Measurements from ENCODE around the gene PIGL.

The PIGL gene

GRCh38 chr17:16314189-16314588, 97.2 kb downstream of the PIGL start:
- DNase-seq: no peak

GRCh38 chr17:16314859-16315258, 97.8 kb downstream of the PIGL start:
- no peak for DNase-seq

GRCh38 chr17:16319969-16320368, 103.0 kb downstream of the PIGL start:
- no peak for DNase-seq

DNA sequence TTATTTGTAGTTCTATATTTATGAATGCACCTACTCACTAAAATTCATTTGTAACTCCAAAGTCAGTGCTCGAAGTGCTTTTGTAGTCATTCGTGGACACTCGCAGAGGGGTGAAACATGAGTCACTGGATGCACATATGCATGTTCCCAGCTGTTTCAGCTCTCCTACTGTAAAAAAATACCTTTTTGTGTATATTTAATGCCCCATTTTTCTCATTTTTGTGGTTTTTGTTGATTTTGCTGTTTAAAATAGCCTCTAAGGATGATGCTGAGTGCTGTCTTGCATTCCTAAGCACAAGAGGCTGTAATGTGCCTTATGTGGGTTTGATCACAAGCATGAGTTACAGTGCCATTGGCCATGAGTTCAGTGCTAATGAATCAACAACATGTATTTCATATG, 105.6 kb downstream of the PIGL start:
- no peak for DNase-seq

DNA sequence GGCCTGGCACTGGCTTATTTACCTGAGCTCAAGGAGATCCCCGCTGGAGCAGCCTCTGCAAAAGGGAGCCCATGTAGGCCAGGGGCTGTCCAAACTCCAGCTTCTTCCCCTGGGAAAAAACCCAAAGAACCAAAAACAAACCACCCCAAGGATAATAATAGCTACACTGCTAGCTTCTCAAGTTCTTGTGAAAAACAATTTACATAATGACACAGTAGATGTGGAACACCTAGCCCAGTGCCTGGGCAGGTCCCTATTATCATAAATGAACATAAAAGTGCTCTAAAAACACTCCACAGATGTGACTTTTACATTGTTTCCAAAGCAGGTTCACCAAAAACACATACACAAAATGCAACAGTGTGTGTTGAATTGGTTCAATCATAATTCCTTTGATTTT, 109.0 kb downstream of the PIGL start:
- no peak for DNase-seq

DNA sequence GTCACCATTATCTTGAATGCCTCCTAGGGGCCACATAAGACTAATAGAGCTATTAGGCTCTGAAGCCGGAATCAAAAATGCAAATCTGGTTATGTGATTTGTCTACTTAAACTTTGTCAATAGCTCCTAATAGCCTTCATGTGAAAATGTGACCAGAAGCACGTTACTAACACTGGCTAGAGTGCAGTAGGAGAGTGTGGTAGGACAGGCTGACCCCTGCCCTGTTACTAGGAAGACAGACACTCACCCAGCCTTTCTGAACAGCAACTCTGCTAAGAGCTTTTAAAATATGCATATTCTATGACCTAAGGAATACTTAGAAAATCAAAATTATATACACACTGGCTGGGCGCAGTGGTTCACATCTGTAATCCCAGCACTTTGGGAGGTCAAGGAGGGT, 110.0 kb downstream of the PIGL start:
- DNase-seq: no peak

GRCh38 chr17:16328997-16329396, 112.0 kb downstream of the PIGL start:
- no peak for DNase-seq

GRCh38 chr17:16329519-16330271, 112.7 kb downstream of the PIGL start:
- DNase-seq: no peak

DNA sequence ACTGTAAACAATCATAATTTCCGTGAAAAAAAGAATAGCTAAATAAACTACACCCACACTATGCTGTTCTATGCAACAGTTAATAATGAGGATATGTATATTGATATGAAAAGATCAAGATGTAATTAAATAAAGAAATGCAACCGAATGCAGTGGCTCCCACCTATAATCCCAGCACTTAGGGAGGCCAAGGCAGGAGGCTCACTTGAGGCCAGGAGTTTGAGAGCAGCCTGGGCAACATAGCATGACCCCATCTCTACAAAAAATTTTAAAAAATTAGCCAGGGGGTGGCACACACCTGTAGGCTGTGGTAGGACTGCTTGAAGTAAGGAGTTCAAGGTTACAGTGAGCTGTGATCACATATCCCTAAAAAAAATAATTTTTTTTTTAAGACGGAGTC, 121.4 kb downstream of the PIGL start:
- DNase-seq: no peak

- DNase-seq: no peak
Measured at GRCh38 chr17:16339402-16339801, 122.4 kb downstream of the PIGL start.

- DNase-seq: no peak
Measured at GRCh38 chr17:16339959-16340358, 122.9 kb downstream of the PIGL start.

DNA sequence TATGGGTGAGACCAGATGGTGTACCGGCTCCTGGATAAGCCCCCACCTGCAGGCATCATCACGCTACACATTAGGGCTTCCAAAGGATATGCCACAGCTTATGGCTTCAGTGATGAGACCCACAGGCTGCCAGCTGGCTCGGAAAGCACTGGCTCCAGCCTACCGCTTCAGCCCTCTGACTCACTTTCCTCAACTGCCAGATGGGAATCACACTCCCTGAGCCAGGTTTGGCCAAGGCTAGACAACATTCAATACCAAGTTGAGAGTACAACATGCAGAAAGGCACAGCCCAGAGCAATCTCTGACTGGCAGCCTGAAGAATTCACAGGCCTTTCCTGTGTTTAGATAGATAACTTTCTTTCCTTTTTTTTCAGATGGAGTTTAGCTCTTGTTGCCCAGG, 126.0 kb downstream of the PIGL start:
- DNase-seq: no peak

- DNase-seq: no peak
Measured at GRCh38 chr17:16343569-16343968, 126.6 kb downstream of the PIGL start.

GRCh38 chr17:16345565-16345964, 128.6 kb downstream of the PIGL start:
- no peak for DNase-seq

GRCh38 chr17:16346721-16347271, 129.8 kb downstream of the PIGL start:
- no peak for DNase-seq

GRCh38 chr17:16348586-16348985, 131.6 kb downstream of the PIGL start:
- DNase-seq: no peak

DNA sequence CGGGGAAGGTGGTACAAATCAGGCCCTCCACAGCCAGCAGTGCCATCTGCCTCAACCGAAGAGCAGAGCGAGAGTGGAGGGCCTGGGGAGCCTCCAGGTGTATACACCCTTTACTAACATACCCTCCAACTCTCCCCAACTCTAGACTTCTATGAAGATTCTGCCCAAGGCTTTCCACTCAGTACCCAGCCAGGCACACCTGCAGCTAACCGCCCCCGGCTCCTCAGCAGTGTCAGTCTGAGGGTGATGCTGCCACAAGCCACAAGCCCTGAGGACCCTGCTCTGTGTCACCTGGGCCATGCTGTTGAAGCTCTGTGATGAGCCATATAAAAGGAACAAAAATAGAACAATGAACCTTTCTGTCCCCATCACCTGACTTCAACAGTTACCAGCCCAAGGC, 132.4 kb downstream of the PIGL start:
- no peak for DNase-seq

DNA sequence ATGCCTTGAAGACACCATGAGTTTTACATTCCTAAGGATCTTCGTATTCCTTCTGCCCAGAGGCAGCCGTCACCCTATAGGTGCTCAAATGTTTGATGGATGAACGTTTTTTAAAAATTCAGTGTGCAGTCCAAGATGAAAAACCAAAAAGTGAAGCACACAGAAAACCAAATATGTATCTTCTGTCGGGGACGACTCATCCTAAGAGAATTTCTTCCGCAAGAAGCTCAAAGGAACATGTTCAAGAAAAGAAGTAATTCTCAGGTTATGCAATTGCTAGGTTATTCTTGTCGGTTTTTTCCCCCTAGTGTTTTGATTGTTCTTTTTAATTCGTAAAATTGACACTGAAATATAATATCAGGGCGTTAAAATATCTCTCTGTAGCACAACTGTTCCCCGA, 134.8 kb downstream of the PIGL start:
- DNase-seq: no peak

DNA sequence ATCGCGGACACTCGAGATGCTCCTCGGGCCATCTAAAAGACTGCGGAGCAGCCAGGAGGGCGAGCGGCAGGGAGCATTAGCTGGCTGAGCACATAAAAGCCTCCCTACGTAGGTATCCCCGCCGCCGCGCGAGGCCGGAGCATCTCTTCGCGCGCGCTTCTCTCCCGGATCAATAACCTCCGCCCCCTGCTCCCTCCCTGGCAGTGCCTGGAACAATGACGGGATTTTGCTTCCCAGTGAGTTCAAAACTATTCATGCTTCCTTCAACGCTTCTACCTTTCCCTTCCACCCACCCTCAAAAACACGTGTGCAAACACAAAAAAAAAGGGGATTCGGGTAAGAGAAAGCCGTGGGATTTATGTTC, 135.3 kb downstream of the PIGL start:
- peak; percentile 11 for DNase-seq

DNA sequence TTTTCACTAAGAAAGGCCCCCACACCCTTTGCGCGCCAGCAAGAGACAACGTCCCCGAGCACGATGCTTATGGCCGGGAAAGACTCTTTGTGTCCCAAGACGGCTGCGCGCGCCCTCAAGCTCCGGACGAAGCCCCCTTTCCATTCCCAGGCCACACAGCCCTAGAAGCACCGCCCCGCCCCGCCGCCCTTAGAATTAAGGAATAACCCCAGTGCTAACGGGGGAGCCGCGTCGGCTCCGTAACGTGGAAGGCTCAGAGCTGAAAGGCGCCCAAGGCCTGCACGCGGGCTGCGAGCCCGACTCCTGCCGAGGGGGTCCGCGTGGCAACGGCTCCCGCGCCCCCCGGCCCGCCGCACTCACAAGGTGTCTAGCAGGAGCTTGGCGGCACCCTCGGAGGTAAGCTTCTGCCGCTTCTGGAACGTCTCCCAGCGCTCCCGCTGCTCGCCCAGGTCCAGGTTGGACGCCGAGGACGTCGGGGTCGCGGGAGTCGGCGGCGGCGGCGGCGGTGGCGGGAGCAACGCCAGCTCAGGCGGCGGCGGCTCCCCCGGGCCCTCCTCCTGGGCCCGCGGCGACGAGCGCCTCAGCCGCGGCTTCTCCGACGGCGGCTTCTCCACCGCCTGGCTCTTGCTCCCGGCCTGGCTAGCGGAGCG, 135.8 kb downstream of the PIGL start:
- DNase-seq: peak; percentile 17

DNA sequence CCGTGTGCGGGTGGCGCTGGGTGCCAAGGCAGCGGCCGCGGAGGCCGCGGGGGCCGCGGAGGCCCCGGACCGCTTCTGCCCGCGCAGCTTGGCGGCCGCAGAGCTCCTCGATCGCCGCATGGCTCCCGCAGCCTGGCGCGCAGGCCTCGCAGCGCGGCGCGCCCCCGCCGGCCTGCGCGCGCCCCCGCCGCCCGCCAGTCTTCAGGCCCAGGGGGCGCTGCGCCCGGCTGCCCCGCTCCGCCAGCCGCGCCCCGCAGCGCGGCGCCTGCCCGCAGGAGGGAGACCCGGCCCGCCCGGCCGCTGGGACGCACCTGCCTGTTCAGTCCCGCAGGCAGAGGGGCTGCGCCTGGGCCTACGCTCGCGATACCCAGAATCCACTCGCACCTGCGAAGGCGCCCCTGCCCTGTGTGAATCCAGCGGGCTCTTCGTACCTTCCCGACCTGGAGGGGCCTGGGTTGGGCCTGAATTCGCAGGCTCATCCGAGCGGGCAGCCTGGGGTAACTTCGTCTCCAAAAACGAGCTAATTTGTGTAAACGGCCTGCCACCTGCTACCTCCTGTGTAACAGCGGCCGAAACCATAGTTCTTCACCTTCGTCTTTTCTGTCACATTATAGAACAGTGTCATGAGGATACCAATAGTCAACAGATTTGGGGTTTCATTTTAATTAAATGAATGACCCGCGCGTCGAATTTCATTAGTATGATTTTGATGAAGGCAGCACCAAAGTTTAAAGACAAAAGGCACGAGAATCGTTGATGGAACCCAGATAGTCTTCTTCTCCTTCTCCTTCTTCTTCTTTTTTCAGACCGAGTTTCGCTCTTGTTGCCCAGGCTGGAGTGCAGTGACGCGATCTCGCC, 136.5 kb downstream of the PIGL start, which contains the start of gene CENPV:
Gene CENPV, minus strand, starts transcription at position 153 of the 858 bp plus-strand sequence. Its CDS starts 33 bp downstream, at position 120.
- DNase-seq: peak; percentile 49

DNA sequence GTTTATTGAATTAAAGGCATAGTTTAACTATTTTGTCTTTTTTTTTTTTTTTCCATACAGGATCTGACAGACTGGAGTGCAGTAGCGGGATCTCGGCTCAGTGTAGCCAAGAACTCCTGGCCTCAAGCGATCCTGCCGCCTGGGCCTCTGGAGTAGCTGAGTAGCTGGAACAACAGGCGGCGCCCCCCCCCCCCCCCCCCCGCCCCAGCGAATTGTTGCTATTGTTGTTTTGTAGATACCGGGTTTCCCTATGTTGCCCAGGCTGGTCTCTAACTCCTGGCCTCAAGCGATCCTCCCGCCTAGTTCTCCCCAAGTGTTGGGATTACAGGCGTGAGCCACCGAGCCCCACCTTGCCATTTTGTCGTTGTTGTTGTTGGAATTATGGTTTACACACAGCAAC, 137.6 kb downstream of the PIGL start:
- DNase-seq: no peak

DNA sequence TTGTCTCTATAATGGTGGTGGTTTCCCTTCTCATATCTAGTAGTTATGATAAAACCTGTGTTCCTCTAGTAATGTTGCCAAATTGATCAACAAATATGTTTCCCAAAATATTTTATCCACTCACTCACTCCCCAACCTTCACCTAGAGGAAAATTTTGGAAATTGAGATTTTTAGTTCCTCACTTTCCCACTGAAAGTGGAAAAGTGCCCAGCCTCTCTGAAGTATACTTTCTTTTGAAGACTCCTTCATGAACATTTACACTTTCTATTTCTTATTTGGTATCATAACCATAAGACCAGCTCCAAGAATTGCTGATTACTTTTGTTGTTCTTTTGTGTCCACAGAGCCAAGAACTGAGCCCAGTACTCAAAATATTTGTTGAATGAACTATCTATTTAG, 141.4 kb downstream of the PIGL start:
- no peak for DNase-seq

Data from activated T-cell treated with anti-CD3 and anti-CD28 coated beads for 4 hours (primary cell).